Liver (tissue), 9 donors: ENCODE results near the gene ATRX. TPM values are rescaled to one million over a fixed set of nuclear protein-coding genes. Genes with fewer than 3 reads are reported as not detected.

Experiments used
- DNase-seq: peaks from one replicate; pipeline ENCODE4 v3.0.0-alpha.2; 2017; ENCODE audit warnings: low spot score
- H3K27ac ChIP-seq, 2 donors: one replicate each; pipeline ENCODE4 v1.7.0; 2013; ENCODE audit warnings: inconsistent platforms in 2 of 2, low read length in 2 of 2, control low read depth in 1 of 2, low read depth in 1 of 2, mild to moderate bottlenecking in 1 of 2
- H3K27me3 ChIP-seq, 4 donors: one replicate each; pipeline versions ENCODE4 v1.6.1 to v1.7.0; 2013; ENCODE audit warnings: low read length in 3 of 4, inconsistent platforms in 1 of 4, mild to moderate bottlenecking in 1 of 4, moderate library complexity in 1 of 4; ENCODE audit not compliant: control insufficient read depth in 4 of 4, insufficient read depth in 4 of 4
- H3K36me3 ChIP-seq, 4 donors: one replicate each; pipeline versions ENCODE4 v1.6.1 to v1.7.0; 2013; ENCODE audit warnings: low read length in 3 of 4, mild to moderate bottlenecking in 3 of 4, low read depth in 1 of 4, moderate library complexity in 1 of 4; ENCODE audit not compliant: control insufficient read depth in 4 of 4, insufficient read depth in 3 of 4
- H3K4me1 ChIP-seq, 4 donors: one replicate each; pipeline versions ENCODE4 v1.6.1 to v1.7.0; 2013; ENCODE audit warnings: low read length in 3 of 4, mild to moderate bottlenecking in 3 of 4, moderate library complexity in 1 of 4; ENCODE audit not compliant: control insufficient read depth in 4 of 4, insufficient read depth in 4 of 4
- H3K4me3 ChIP-seq, 3 donors: one replicate each; pipeline versions ENCODE4 v1.6.1 to v1.7.0; 2013; ENCODE audit warnings: low read length in 3 of 3, control low read depth in 1 of 3, low read depth in 1 of 3, mild to moderate bottlenecking in 1 of 3
- H3K9ac ChIP-seq, 2 donors: one replicate each; pipeline ENCODE4 v1.7.0; 2013; ENCODE audit warnings: low read length in 2 of 2, mild to moderate bottlenecking in 2 of 2, moderate library complexity in 2 of 2, control low read depth in 1 of 2, low read depth in 1 of 2
- H3K9me3 ChIP-seq, 4 donors: one replicate each; pipeline versions ENCODE4 v1.6.1 to v1.7.0; 2013; ENCODE audit warnings: low read length in 3 of 4; ENCODE audit not compliant: control insufficient read depth in 4 of 4
- FOXA1 ChIP-seq: IDR thresholded peaks from 2 replicates; pipeline ENCODE4 v1.6.1; 2016; ENCODE audit warnings: antibody characterized with exemption
- FOXA2 ChIP-seq: IDR thresholded peaks from 2 replicates; pipeline ENCODE4 v1.6.1; 2016; ENCODE audit warnings: antibody characterized with exemption
- HNF4A ChIP-seq, 2 donors: conservative IDR thresholded peaks; 2 replicates each; pipeline ENCODE4 v1.6.1; 2016; ENCODE audit warnings: antibody characterized with exemption in 2 of 2, mild to moderate bottlenecking in 2 of 2
- JUND ChIP-seq, 2 donors: IDR thresholded peaks; 2 replicates each; pipeline ENCODE4 v1.6.1; 2016; ENCODE audit warnings: antibody characterized with exemption in 2 of 2
- RAD21 ChIP-seq, 2 donors: IDR thresholded peaks; 2 replicates each; pipeline ENCODE4 v1.6.1; 2016; ENCODE audit warnings: antibody characterized with exemption in 2 of 2, mild to moderate bottlenecking in 2 of 2
- RXRA ChIP-seq, 2 donors: IDR thresholded peaks; 2 replicates each; pipeline ENCODE4 v1.6.1; 2017 to 2018; ENCODE audit warnings: antibody characterized with exemption in 2 of 2, mild to moderate bottlenecking in 1 of 2
- SP1 ChIP-seq: IDR thresholded peaks from 2 replicates; pipeline ENCODE4 v1.6.1; 2018; ENCODE audit warnings: antibody characterized with exemption, mild to moderate bottlenecking
- TAF1 ChIP-seq: conservative IDR thresholded peaks from 2 replicates; pipeline ENCODE4 v1.6.1; 2016; ENCODE audit warnings: antibody characterized with exemption, mild to moderate bottlenecking
- YY1 ChIP-seq: IDR thresholded peaks from 2 replicates; pipeline ENCODE4 v1.6.1; 2016; ENCODE audit warnings: antibody characterized with exemption, mild to moderate bottlenecking
- WGBS: extraction: QIAGEN DNeasy Blood & Tissue Kit; methylation state at CpG from one replicate; pipeline ENCODE4 v1.1.7; 2013; 5-methylcytosine and 5-hydroxymethylcytosine counted together
- polyA plus RNA-seq, 2 donors: library from polyadenylated mRNA; stranded (reverse) in 1 of 2; unstranded in 1 of 2; fragments of 200-250 nt in 1 of 2; fragments of >200 nt in 1 of 2; fragmentation: Nextera tagmentation in 1 of 2; extraction: Ambion mirVana in 1 of 2; gene quantifications; one replicate each; pipeline versions ENCODE4 v1.2.1 to v1.2.3, GENCODE V29; 2013 to 2015
- total RNA-seq, 2 donors: library from RNA; depleted of rRNA; stranded (reverse); fragments of >200 nt; gene quantifications; one replicate each; pipeline ENCODE4 v1.2.3, GENCODE V29; 2014
- TF ChIP-seq, protein P1 (sequence below): IDR thresholded peaks from 2 replicates; pipeline ENCODE4 v1.6.1; 2016; ENCODE audit warnings: antibody characterized with exemption
- TF ChIP-seq, protein P2 (sequence below): IDR thresholded peaks from 2 replicates; pipeline ENCODE4 v1.6.1; 2016; ENCODE audit warnings: antibody characterized with exemption
- TF ChIP-seq, protein P3 (sequence below): fragments of 150-350 bp; IDR thresholded peaks from 2 replicates; pipeline ENCODE4 v1.5.1; 2017; ENCODE audit warnings: improper control_type of control experiment, low read depth, low read length; ENCODE audit not compliant: missing input control
- TF ChIP-seq, protein P4 (sequence below): IDR thresholded peaks from 2 replicates; pipeline ENCODE4 v1.6.1; 2016; ENCODE audit warnings: antibody characterized with exemption
- donor health status: healthy.
- donor health status: healthy.
- donor health status: healthy.
- donor health status: healthy.
- donor health status: healthy.

The ATRX gene
- total and polyA plus RNA-seq, 4 donors: 4.6 to 38.5 (median 32.0) TPM

DNA sequence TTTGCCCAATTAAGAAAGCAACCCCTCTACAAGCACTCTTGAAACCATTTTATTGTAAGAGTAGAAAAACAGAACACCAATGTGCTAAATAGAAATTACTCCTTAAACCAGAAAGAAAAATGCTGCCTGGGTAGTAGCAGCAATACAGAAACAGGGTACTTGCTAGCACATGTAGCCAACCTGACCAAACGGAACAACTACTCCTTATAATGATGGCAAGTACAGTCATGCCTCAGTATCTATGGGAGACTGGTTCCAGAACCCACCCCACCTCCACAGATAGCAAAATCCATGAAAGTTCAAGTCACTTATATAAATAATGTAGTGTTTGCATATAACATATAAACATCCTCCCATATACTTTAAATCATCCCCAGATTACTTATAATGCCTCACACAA, 168.8 kb downstream of the ATRX start (continued):
- TF ChIP-seq, protein P1, sequence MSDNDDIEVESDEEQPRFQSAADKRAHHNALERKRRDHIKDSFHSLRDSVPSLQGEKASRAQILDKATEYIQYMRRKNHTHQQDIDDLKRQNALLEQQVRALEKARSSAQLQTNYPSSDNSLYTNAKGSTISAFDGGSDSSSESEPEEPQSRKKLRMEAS: no peak
- TF ChIP-seq, protein P2, sequence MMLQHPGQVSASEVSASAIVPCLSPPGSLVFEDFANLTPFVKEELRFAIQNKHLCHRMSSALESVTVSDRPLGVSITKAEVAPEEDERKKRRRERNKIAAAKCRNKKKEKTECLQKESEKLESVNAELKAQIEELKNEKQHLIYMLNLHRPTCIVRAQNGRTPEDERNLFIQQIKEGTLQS: no peak
- no peak for TF ChIP-seq FOXA1
- no peak for TF ChIP-seq TAF1
- no peak for TF ChIP-seq SP1
- TF ChIP-seq YY1: no peak

DNA sequence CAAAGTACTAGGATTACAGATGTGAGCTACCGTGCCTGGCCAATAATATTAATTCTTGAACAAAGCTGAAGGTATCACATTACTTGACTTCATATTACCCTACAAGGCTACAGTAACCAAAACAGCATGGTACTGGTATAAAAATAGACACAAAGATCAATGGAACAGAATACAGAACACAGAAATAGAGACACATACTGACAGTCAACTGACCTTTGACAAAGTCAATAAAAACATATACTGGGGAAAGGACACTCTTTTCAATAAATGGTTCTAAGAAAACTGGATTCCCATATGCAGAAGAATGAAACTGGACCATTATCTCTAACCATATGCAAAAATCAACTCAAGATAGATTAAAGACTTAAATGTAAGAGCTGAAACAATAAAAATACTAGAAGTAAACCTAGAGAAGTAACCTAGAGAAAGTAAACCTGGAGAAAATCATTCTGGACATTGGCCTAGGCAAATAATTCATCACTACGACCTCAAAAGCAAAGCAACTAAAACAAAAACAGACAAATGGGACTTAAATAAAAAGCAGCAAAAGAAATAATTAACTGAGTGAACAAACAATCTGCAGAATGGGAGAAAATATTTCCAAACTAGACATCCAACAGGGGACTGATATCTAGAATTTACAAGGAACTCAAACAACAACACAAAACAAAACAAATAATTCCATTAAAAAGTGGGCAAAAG, 182.2 kb downstream of the ATRX start:
- Histone ChIP-seq H3K27ac (peak overlapping the region; percentile 7 to 46), H3K9me3 (no peaks in the 10 kb centered on the region), H3K4me3 (no peak overlapping the region), H3K4me1 (peaks cover 0 to 3% (median 0%) of the 10 kb centered on the region in 4 donors), H3K36me3 (no peaks in the 10 kb centered on the region), H3K9ac (no peak overlapping the region), H3K27me3 (no peaks in the 10 kb centered on the region)
- 29% methylated on average over 2 of the region's 2 CpGs for WGBS
- TF ChIP-seq HNF4A (conservative IDR thresholded peaks at IDR 0.05) (peak; percentile 37 to 56), SP1 (peak; percentile 64), RAD21 (IDR thresholded peaks at IDR 0.05) (no peak), JUND (IDR thresholded peaks at IDR 0.05) (no peak), RXRA (IDR thresholded peaks at IDR 0.05) (peak in 1 of 2 donors; percentile 15)
- DNase-seq: no peak

DNA sequence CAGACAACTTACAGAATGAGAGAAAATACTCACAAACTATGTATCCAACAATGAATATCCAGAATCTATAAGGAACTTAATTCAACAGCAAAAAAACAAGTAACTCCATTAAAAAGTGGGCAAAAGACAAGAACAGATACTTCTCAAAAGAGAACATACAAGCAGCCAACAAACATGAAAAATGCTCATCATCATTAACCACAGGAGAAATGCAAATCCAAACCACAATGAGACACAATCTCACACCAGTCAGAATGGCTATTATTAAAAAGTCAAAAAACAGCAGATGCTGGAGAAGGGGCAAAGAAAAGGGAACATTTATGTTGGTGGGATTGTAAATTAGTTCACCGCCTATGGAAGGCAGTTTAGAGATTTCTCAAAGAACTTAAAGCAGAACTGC, 188.5 kb downstream of the ATRX start:
- TF ChIP-seq HNF4A (conservative IDR thresholded peaks at IDR 0.05) (no peak), FOXA2 (no peak), JUND (IDR thresholded peaks at IDR 0.05) (no peak)
- TF ChIP-seq, protein P3, sequence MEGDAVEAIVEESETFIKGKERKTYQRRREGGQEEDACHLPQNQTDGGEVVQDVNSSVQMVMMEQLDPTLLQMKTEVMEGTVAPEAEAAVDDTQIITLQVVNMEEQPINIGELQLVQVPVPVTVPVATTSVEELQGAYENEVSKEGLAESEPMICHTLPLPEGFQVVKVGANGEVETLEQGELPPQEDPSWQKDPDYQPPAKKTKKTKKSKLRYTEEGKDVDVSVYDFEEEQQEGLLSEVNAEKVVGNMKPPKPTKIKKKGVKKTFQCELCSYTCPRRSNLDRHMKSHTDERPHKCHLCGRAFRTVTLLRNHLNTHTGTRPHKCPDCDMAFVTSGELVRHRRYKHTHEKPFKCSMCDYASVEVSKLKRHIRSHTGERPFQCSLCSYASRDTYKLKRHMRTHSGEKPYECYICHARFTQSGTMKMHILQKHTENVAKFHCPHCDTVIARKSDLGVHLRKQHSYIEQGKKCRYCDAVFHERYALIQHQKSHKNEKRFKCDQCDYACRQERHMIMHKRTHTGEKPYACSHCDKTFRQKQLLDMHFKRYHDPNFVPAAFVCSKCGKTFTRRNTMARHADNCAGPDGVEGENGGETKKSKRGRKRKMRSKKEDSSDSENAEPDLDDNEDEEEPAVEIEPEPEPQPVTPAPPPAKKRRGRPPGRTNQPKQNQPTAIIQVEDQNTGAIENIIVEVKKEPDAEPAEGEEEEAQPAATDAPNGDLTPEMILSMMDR: no peak
- Histone ChIP-seq H3K27me3 (no peaks in the 10 kb centered on the region), H3K36me3 (no peaks in the 10 kb centered on the region), H3K4me1 (no peaks in the 10 kb centered on the region), H3K4me3 (no peak overlapping the region), H3K9me3 (no peaks in the 10 kb centered on the region), H3K9ac (no peak overlapping the region), H3K27ac (no peak overlapping the region)
- DNase-seq: no peak
- WGBS: 97% methylated on average over 1 of the region's 1 CpG

DNA sequence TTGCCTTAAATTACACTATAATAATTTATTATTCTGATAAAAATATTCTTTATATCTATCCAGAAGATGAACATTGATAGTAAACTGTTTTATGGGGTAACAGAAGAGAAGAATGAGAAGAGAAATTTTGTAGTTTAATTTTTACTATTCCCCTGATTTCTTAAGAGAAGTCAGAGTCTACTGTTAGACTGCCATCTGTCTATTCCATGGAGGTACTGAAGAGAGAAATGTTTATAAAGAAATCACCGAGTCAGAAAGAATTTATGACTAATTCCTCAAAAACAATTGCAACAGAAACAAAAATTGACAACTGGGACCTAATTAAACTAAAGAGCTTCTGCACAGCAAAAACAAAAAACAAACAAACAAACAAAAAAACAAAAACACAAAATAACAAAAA, 188.9 kb downstream of the ATRX start:
- peak; percentile 47 to 55 for TF ChIP-seq RAD21 (IDR thresholded peaks at IDR 0.05)
- TF ChIP-seq, protein P3: peak; percentile 25
- TF ChIP-seq, protein P4, sequence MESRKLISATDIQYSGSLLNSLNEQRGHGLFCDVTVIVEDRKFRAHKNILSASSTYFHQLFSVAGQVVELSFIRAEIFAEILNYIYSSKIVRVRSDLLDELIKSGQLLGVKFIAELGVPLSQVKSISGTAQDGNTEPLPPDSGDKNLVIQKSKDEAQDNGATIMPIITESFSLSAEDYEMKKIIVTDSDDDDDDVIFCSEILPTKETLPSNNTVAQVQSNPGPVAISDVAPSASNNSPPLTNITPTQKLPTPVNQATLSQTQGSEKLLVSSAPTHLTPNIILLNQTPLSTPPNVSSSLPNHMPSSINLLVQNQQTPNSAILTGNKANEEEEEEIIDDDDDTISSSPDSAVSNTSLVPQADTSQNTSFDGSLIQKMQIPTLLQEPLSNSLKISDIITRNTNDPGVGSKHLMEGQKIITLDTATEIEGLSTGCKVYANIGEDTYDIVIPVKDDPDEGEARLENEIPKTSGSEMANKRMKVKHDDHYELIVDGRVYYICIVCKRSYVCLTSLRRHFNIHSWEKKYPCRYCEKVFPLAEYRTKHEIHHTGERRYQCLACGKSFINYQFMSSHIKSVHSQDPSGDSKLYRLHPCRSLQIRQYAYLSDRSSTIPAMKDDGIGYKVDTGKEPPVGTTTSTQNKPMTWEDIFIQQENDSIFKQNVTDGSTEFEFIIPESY: no peak
- TF ChIP-seq JUND (IDR thresholded peaks at IDR 0.05): no peak
- TF ChIP-seq, protein P2: no peak
- TF ChIP-seq HNF4A (conservative IDR thresholded peaks at IDR 0.05): no peak
- Histone ChIP-seq H3K36me3 (no peaks in the 10 kb centered on the region), H3K4me3 (no peak overlapping the region), H3K9me3 (no peaks in the 10 kb centered on the region), H3K27ac (no peak overlapping the region), H3K4me1 (no peaks in the 10 kb centered on the region), H3K27me3 (no peaks in the 10 kb centered on the region), H3K9ac (no peak overlapping the region)
- 26% methylated on average over 1 of the region's 1 CpG for WGBS
- no peak for DNase-seq
